Right ventricle myocardium superior (tissue), 1 donor: ENCODE results near the gene TENT4B. TPM values are rescaled to one million over a fixed set of nuclear protein-coding genes. Genes with fewer than 3 reads are reported as not detected.

ENCODE experiments used
- ATAC-seq: fragments of 200-7000 bp; cut with Tn5 transposase; one replicate; pipeline ENCODE4 v1.9.1; 2020; ENCODE audit warnings: mild to moderate bottlenecking; ENCODE audit not compliant: poor library complexity
- DNase-seq: peaks from one replicate; pipeline ENCODE4 v3.0.0-alpha.2; 2020
- intact Hi-C: fragments of 100-400 bp; cut with DNase I; formaldehyde crosslinking; loops from one replicate; pipeline ENCODE4 v1.11.2; 2022
- total RNA-seq: library from RNA; stranded (reverse); fragmentation: NEBNext Ultra II Directional; extraction: Animal tissue kit (Norgen Biotek cat#: 25700); gene quantifications from one replicate; pipeline ENCODE4 v1.2.1, GENCODE V29; 2021
- donor health status: DM: no; HTN: yes; CAD: no; lungs with severe emphysema.

TENT4B gene
- total RNA-seq, 1 donor from 2014 or later, result 7.7 TPM

DNA sequence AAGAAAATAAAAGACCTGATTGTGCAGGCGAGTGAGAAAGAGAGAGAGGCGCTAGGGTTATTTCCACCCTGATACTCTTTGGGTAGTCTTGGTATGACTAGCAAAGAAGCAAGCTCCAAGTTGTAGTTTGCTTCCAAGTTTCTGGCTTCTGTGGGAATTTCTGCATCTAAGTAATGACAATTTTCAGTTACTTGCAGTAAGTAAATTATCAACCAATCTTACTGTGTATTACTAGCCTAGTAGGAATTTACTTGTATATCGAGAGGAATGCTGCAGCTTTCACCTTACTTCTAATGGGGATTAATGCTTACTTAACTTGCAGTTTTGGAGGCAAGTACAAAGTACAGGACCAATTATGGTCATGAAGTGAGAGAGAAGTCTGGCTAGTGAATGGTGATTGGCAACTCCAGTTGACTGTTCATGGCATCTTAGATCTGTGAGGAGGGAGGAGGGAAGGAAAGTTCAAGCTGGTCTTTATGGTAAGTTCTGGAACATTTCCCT lies 31.9 kb downstream of the TENT4B start:
- ATAC-seq (peak; percentile 18), DNase-seq (no peak)
- intact Hi-C loops, result no loop called here

DNA sequence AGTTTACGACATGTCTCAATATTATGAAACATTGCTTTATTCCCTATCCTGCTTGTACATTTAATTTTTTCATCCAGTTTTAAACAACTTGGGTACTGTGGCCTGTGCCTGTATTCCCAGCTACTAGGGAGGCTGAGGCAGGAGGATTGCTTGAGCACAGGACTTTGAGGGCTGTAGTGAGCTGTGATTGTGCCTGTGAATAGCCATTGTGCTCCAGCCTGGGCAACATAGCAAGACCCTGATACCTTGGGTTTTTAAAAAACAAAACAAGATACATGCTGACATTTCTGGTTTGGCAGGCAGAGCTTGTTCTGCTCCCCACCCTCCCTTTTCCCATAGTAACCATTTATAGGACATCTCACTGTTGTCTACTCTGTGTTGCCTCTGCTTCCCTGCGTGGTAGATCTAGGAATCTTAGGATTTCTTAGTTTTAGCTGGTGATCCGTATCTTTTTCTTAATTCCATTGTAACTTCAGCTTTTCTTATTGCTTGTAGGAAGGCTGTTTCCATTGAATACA lies 35.6 kb downstream of the TENT4B start:
- intact Hi-C loops, result no loop called here
- no peak for ATAC-seq
- DNase-seq, result no peak

GRCh38 chr16:50190292-50190691 lies 37.2 kb downstream of the TENT4B start:
- ATAC-seq, result no peak
- no peak for DNase-seq
- intact Hi-C loops, result no loop called here

DNA sequence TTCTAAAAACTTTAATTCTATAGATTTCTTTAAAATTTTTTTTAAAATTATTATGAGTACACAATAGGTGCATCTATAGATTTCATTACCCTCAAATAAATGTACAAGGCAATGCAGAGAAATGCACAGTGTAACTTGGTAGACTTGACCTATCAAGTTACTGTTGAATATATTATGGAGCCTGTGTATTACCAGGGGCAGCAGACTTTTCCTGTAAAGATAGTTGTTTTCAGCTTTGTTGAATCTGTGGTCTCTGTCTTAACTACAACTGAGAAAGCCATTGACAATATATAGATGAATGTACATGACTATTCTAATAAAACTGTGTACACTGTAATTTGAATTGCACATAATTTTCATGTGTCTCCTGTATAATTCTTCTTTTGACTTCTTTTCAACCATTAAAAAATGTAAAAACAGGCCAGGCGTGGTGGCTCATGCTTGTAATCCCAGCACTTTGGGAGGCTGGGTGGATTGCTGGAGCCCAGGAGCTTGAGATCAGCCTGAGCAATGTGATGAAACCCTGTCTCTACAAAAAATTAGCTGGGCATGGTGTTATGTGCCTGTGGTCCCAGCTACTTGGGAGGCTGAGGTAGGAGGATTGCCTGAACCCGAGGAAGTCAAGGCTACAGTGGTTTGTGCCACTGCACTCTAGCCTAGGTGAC lies 39.4 kb downstream of the TENT4B start:
- ATAC-seq, result no peak
- intact Hi-C loops, result no loop called here
- DNase-seq, result no peak

GRCh38 chr16:50193594-50193993 lies 40.5 kb downstream of the TENT4B start:
- intact Hi-C loops, result no loop called here
- DNase-seq, result no peak
- ATAC-seq, result peak; percentile 22

- intact Hi-C loops, result no loop called here
- ATAC-seq (no peak), DNase-seq (no peak)
These were observed 42.2 kb downstream of the TENT4B start for GRCh38 chr16:50195276-50195675.

DNA sequence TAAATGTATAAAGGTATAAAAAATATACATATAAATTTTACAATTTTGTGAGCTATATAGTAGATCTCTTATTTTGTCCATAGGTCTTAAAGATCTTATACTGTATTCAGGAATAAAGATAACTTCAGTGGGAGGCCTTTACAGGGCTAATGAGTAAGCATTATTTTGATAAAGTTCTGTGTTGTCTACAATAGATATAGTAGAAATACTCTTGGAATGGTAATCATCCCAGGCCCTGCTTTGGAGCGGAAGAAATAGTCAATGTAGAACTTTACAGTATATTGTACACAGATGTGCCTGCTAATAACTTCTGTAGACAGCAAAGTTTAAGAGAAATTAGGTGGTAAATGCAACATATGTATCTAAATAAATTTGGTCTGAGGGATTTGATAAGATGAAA lies 42.6 kb downstream of the TENT4B start:
- intact Hi-C loops, result no loop called here
- no peak for ATAC-seq
- DNase-seq, result no peak

DNA sequence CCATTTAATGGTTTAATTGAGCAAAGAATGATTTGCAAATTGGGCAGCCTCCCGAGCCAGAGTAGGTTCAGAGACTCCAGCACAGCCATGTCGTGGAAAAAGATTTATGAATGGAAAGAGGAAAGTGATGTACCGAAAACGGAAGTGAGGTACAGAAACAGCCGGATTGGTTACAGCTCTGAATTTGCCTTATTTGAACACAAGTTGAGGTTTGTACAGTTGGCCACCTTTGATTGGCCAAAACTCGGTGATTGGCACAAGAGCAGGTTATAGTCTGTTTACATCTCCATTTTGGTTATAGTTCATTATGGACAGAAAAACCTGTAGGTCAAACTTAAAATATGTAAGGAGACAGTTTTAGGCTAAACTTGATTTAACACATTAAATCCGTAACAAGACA lies 44.5 kb downstream of the TENT4B start:
- DNase-seq, result no peak
- no peak for ATAC-seq
- intact Hi-C loops, result no loop called here

GRCh38 chr16:50198802-50199403 lies 45.8 kb downstream of the TENT4B start:
- intact Hi-C loops, result no loop called here
- no peak for DNase-seq
- ATAC-seq, result no peak

DNA sequence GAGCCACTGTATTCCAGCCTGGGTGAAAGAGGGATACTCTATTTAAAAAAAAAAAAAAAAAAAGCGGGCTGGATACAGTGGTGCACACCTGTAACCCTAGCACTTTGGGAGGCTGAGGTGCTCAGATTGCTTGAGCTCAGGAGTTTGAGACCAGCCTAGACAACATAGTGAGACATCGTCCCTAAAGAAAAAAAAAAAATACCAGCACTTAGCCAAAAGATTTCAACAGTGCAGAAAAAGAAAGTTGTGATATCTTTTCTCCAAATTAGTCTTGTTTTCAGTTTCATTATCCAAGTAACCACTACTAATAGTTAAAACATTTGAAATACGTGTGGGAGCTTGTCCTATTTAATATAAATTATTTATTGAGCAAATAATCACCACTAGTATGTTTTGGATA lies 48.7 kb downstream of the TENT4B start:
- no peak for DNase-seq
- intact Hi-C loops, result loop anchor here (5.0 kb wide), 1 partner anchor 44 kb away; no protein-coding TSS in a partner anchor
- peak; percentile 12 for ATAC-seq

GRCh38 chr16:50202926-50203624 lies 50.0 kb downstream of the TENT4B start:
- intact Hi-C loops, result loop anchor here (5.0 kb wide), 1 partner anchor 46 kb away; no protein-coding TSS in a partner anchor
- DNase-seq (no peak), ATAC-seq (peak; percentile 63)

- intact Hi-C loops, result loop anchor here (5.0 kb wide), 1 partner anchor 46 kb away; no protein-coding TSS in a partner anchor
- no peak for ATAC-seq
- no peak for DNase-seq
These were observed 50.6 kb downstream of the TENT4B start for GRCh38 chr16:50203681-50204080.

DNA sequence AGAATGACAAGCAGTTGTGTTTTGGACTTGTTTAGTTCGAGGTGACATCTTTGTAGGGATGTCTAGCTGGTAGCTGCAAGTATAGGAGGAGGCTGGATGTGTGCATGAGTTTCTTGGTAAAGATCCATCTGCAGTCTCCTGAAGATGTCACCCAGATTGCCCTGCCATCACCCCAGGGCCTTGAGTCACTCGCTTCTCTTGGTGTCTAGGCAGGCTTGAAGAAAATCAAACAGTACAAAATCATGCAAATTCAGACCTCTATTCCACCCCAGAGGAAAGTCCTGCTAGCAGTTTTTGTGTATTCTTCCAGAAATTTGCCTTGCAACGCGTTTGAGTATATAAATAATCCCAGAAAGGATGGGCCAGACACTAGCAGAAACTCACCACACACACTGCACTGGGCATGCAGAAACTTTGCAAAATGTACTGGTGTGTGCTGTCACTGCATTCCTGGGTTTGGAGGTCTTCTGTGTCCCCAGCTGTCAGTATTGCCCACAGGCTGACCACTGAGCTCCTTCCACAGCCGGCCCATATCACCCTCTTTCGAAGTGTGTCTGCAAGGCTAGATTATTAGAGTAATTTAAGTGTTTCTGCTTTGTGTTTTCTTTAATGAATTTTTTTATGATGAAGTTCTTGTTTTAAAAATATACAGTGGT lies 51.5 kb downstream of the TENT4B start:
- intact Hi-C loops, result loop anchor here (5.0 kb wide), 1 partner anchor 47 kb away; no protein-coding TSS in a partner anchor
- DNase-seq, result no peak
- ATAC-seq, result no peak

DNA sequence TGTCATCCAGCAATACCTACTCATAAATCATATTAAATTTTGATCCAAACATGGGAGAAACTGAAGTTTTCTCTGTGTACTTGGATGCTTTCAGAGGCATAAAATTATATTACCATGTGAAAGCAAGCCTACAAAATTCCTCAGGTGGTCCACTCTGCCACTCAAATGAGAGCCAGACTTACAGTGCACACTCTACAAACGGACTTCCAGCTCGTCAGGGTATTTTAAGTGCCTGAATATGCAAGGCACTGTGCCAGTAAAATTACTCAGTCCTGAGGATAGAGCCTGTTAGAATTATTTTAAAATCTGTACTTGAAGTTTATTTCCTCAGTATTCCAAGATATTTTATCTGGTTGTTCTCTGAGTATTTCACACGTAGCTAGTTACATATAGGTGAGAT lies 54.5 kb downstream of the TENT4B start:
- DNase-seq (no peak), ATAC-seq (peak; percentile 65)
- intact Hi-C loops, result no loop called here

GRCh38 chr16:50208460-50208931 lies 55.4 kb downstream of the TENT4B start:
- intact Hi-C loops, result no loop called here
- DNase-seq (no peak), ATAC-seq (no peak)

DNA sequence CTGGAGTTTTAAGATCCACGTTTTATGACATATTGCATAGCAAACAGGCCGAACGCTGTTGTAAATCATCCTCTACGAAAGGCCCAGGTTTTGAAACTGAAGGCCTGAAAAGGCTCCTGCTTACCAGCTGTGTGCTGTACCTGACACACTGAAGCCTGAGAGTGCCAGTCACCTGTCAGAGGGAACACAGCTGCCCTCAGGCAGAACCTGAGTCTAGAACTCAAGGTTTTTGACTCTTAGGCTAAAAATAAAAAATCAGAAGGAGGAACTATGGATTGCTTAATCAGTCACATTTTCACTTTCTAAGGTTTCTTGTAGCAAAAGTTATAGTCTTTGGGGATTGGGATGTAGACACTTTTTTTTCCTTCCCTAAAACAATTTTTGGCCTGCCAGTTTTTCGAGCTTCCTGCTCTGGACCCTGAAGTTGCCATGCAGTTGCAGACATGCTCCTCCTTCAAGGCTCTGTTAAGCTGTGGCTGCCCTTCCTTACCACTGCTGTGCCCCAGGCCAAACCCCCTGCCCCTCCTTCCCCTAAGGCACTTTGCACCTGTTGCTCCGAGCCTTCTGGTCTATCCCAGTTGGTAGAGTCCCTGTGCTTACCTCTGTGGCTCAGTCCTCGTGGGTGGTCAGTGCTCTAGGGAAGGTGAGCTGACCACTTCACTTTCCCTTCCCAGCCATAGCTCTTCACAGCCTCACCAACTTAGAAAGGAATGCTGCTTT lies 56.6 kb downstream of the TENT4B start:
- no peak for ATAC-seq
- intact Hi-C loops, result loop anchor here (2.0 to 10.0 kb wide), 4 partner anchors 57 to 595 kb away; partner anchors contain the start of genes CNEP1R1 and TENT4B
- DNase-seq, result no peak

- intact Hi-C loops, result loop anchor here (2.0 to 10.0 kb wide), 4 partner anchors 58 to 594 kb away; partner anchors contain the start of genes CNEP1R1 and TENT4B
- ATAC-seq, result peak; percentile 94
- peak; percentile 85 for DNase-seq
These were observed 57.3 kb downstream of the TENT4B start for GRCh38 chr16:50210266-50211038.
